Measurements from ENCODE around the gene TMEM179. TPM values are rescaled to one million over a fixed set of nuclear protein-coding genes. Genes with fewer than 3 reads are reported as not detected.

Gene TMEM179
- total RNA-seq, 2 experiments from 2014 or later: not detected

GRCh38 chr14:104593241-104593701, 11.3 kb downstream of the TMEM179 start:
- no peak overlapping the region for H3K27ac Mint-ChIP-seq
- no peaks in the 10 kb centered on the region for H3K36me3 Mint-ChIP-seq (ENCODE audit: low read depth)
- CTCF ChIA-PET: no interaction called here

DNA sequence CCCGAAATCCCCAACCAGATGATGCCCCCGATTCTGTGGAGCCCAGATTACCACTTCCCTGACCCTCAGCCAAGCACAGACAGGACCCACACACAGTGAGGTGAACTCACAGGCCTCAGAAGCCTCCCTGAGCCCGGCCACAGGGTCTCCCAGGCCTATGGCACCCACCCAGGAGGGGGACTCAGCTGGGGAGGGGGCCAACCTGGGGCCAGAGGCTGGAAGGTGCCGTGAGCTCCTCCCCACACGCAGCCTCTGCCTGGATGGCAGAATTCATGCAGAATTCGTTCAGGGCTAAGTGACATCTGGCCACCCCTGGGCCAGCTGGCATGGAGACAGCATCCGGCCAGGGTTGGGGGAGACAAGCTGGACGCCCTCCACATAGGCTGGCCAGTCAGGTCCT, 11.8 kb downstream of the TMEM179 start:
- ChIA-PET CTCF (no interaction called here), POLR2A (no interaction called here)
- Mint-ChIP-seq H3K4me1 (no peaks in the 10 kb centered on the region), H3K36me3 (ENCODE audit: low read depth) (no peaks in the 10 kb centered on the region), H3K27ac (no peak overlapping the region), H3K4me3 (no peak overlapping the region), H3K27me3 (no peaks in the 10 kb centered on the region), H3K9me3 (no peaks in the 10 kb centered on the region)
- DNase-seq: no peak

More at GRCh38 chr14:104593241-104593701, 11.3 kb downstream of the TMEM179 start:
- Mint-ChIP-seq H3K4me1 (no peaks in the 10 kb centered on the region), H3K27me3 (no peaks in the 10 kb centered on the region), H3K9me3 (no peaks in the 10 kb centered on the region), H3K4me3 (no peak overlapping the region)
- POLR2A ChIA-PET: no interaction called here
- no peak for DNase-seq

- H3K36me3 Mint-ChIP-seq (ENCODE audit: low read depth): no peaks in the 10 kb centered on the region
- no peak overlapping the region for H3K4me3 Mint-ChIP-seq
- H3K27ac Mint-ChIP-seq: no peak overlapping the region
- no peaks in the 10 kb centered on the region for H3K4me1 Mint-ChIP-seq
- H3K9me3 Mint-ChIP-seq: no peaks in the 10 kb centered on the region
- no peak for DNase-seq
- POLR2A ChIA-PET: no interaction called here
- CTCF ChIA-PET: no interaction called here
- H3K27me3 Mint-ChIP-seq: no peaks in the 10 kb centered on the region
These were observed 12.3 kb downstream of the TMEM179 start for GRCh38 chr14:104592292-104592672.

- Mint-ChIP-seq H3K27ac (no peak overlapping the region), H3K27me3 (no peaks in the 10 kb centered on the region), H3K9me3 (no peaks in the 10 kb centered on the region), H3K4me1 (no peaks in the 10 kb centered on the region), H3K36me3 (ENCODE audit: low read depth) (no peaks in the 10 kb centered on the region), H3K4me3 (no peak overlapping the region)
- ChIA-PET POLR2A (no interaction called here), CTCF (no interaction called here)
- DNase-seq: no peak
These were observed 12.9 kb downstream of the TMEM179 start for GRCh38 chr14:104591506-104592291.

DNA sequence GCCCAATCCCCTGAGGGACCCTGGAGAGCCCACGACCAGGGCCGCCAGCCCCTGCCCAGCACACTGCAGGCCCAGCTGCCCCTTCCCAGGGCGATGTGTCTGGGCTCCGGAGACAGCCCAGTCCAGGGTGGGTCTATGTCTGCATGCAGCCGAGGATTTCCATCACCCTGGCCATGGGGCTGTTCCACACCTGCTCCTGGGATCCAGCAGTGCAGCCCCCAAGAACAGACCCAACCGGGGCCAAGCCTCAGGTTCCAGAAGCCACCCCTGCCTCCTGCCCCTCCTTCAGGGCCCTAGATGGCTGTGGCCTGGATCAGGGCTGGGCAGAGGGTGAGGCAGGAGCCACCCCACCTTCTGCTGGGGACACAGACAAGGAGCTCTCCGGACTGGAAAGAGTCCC, 13.5 kb downstream of the TMEM179 start:
- Mint-ChIP-seq H3K36me3 (ENCODE audit: low read depth) (no peaks in the 10 kb centered on the region), H3K4me1 (no peaks in the 10 kb centered on the region), H3K27ac (no peak overlapping the region), H3K9me3 (no peaks in the 10 kb centered on the region), H3K27me3 (no peaks in the 10 kb centered on the region), H3K4me3 (no peak overlapping the region)
- POLR2A ChIA-PET: no interaction called here
- DNase-seq: no peak
- CTCF ChIA-PET: no interaction called here

DNA sequence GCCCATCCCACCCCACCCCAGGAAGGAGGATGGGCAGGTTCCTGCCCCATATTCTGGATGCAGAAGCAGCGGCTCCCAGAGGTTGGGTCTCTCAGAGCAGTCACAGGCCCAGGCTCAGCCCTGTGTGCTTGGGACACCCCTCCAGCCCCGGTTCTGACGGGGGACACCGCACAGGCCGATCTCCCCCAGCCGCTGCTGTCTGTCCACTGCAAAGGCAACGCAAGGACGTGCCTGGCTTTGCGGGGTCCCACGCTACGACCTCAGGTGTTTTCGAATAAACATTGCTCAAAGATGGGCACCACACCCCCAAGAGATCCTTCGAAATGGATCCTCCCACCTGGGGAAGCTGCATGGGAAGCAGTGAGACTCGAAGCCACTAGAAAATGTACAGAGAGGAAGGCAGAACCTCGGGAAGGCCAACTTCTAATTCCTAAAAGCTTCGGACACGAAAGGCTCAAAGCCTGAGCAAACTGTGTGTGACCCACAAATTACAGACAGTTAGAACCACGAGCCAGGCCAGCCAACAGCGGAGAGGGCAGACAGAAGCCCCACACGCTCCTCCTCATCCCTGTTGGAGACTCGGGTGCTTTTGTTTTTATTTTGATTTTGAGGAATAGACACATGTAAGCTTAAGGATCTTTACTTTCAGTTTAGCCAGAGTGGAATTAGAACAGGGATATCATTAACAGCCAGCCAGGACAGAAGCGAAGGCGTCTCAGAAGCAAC, 14.2 kb downstream of the TMEM179 start:
- Mint-ChIP-seq H3K27ac (no peak overlapping the region), H3K4me3 (no peak overlapping the region), H3K9me3 (no peaks in the 10 kb centered on the region), H3K27me3 (no peaks in the 10 kb centered on the region), H3K36me3 (ENCODE audit: low read depth) (no peaks in the 10 kb centered on the region), H3K4me1 (no peaks in the 10 kb centered on the region)
- ChIA-PET CTCF (interaction anchor here (0.8 kb wide), 1 partner anchor 50 kb away, joined by 4 read pairs; no protein-coding TSS in a partner anchor), POLR2A (no interaction called here)
- no peak for DNase-seq

DNA sequence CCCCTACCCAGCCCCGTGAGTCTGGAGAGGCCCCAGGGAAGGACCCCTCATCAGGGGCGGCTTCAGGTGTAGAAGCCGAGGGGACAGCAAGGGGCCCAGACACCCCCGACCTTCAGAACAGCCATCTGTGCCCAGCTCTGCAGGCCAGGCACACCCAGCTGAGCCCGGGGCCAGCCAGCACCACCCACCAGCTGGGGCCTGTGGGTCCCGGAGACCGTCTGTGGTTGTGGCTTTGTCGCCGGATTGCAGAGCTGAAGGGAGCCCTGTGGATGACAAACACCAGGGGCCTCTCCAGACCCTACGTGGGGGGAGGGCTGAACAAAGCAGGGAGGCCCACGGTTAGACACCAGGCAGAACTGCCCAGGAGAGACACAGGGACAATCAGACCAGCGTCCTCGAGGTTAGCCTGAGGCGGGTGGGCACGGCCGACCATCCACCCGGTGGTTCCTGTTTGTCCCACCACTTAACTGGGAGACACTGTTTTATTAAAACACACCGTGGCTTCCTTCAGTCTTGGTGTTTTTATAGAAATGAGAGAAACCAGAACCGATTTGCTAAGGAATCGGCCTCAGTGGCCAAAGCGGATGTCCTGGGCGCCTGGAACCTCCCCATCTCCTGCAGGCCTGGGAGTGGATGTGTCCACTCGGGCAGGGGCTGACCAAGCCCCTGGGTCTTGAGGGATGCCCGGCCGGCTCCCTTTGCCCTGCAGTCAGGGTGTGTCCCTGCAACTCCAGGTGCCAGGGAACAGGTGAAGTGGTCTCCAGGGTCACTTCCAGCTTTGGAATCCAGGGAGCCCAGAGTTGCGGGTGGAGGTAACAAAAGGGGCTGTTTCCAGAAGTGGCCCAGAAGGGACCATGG, 15.0 kb downstream of the TMEM179 start:
- H3K27me3 Mint-ChIP-seq: no peaks in the 10 kb centered on the region
- H3K36me3 Mint-ChIP-seq (ENCODE audit: low read depth): no peaks in the 10 kb centered on the region
- no peak overlapping the region for H3K27ac Mint-ChIP-seq
- no peak for DNase-seq
- H3K4me1 Mint-ChIP-seq: no peaks in the 10 kb centered on the region
- ChIA-PET CTCF (interaction anchor here (0.8 kb wide), 1 partner anchor 51 kb away, joined by 4 read pairs; no protein-coding TSS in a partner anchor), POLR2A (no interaction called here)
- H3K9me3 Mint-ChIP-seq: no peaks in the 10 kb centered on the region
- no peak overlapping the region for H3K4me3 Mint-ChIP-seq

GRCh38 chr14:104588066-104588857, 16.3 kb downstream of the TMEM179 start:
- H3K9me3 Mint-ChIP-seq: no peaks in the 10 kb centered on the region
- no peaks in the 10 kb centered on the region for H3K27me3 Mint-ChIP-seq
- H3K36me3 Mint-ChIP-seq (ENCODE audit: low read depth): no peaks in the 10 kb centered on the region
- no peak overlapping the region for H3K27ac Mint-ChIP-seq
- H3K4me1 Mint-ChIP-seq: no peaks in the 10 kb centered on the region
- ChIA-PET CTCF (no interaction called here), POLR2A (no interaction called here)
- no peak for DNase-seq
- no peak overlapping the region for H3K4me3 Mint-ChIP-seq

DNA sequence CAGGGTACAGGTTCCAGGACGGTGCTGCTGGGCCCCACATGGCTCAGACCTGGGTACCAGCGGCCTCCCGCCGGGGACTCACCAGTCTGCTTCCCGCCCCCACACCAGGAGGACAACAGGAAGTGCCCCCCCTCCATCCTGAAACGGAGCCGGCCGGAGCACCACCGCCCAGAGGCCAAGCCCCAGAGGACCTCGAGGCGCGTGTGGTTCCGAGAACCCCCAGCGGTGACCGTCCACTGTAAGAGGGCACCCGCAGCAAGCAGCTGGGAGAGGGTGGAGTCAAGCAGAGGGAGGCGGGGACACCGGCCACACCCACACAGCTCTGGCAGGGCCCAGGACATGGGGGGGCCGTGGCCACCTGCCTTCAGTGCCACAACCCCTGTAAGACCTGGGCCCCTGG, 16.9 kb downstream of the TMEM179 start:
- Mint-ChIP-seq H3K27ac (no peak overlapping the region), H3K9me3 (no peaks in the 10 kb centered on the region)
- CTCF ChIA-PET: no interaction called here

GRCh38 chr14:104586832-104587620, 17.5 kb downstream of the TMEM179 start:
- CTCF ChIA-PET: no interaction called here
- DNase-seq: no peak
- no peaks in the 10 kb centered on the region for H3K36me3 Mint-ChIP-seq (ENCODE audit: low read depth)
- no peak overlapping the region for H3K27ac Mint-ChIP-seq
- no peak overlapping the region for H3K4me3 Mint-ChIP-seq
- no peaks in the 10 kb centered on the region for H3K27me3 Mint-ChIP-seq
- H3K9me3 Mint-ChIP-seq: no peaks in the 10 kb centered on the region
- POLR2A ChIA-PET: no interaction called here
- no peaks in the 10 kb centered on the region for H3K4me1 Mint-ChIP-seq

More for the DNA sequence above, 16.9 kb downstream of the TMEM179 start:
- Mint-ChIP-seq H3K36me3 (ENCODE audit: low read depth) (no peaks in the 10 kb centered on the region), H3K4me3 (no peak overlapping the region), H3K4me1 (no peaks in the 10 kb centered on the region), H3K27me3 (no peaks in the 10 kb centered on the region)
- DNase-seq: no peak
- POLR2A ChIA-PET: no interaction called here

- CTCF ChIA-PET: no interaction called here
These were observed 18.4 kb downstream of the TMEM179 start for GRCh38 chr14:104585966-104586697.

More at GRCh38 chr14:104585966-104586697, 18.4 kb downstream of the TMEM179 start:
- Mint-ChIP-seq H3K4me3 (no peak overlapping the region), H3K27me3 (no peaks in the 10 kb centered on the region), H3K27ac (no peak overlapping the region), H3K4me1 (no peaks in the 10 kb centered on the region), H3K9me3 (no peaks in the 10 kb centered on the region), H3K36me3 (ENCODE audit: low read depth) (no peaks in the 10 kb centered on the region)
- no peak for DNase-seq
- POLR2A ChIA-PET: no interaction called here
